Measurements from ENCODE around the gene IQGAP2.

The IQGAP2 gene

GRCh38 chr5:76682387-76682786 lies 279.3 kb downstream of the IQGAP2 start:
- Histone ChIP-seq H3K23ac (ENCODE audit: low read length) (no peak overlapping the region), H2AK5ac (ENCODE audit: low read length) (no peak overlapping the region), H2BK12ac (ENCODE audit: low read length) (no peak overlapping the region), H3K79me1 (ENCODE audit: low read length) (no peaks in the 10 kb centered on the region), H2AFZ (ENCODE audit: insufficient read depth, low read length, poor library complexity) (no peak overlapping the region), H4K91ac (ENCODE audit: low read depth, low read length) (no peak overlapping the region), H3K27me3 (ENCODE audit: insufficient read depth, low read length) (no peaks in the 10 kb centered on the region), H4K12ac (ENCODE audit: low read depth, low read length) (no peak overlapping the region), H2BK120ac (ENCODE audit: insufficient read depth, low read length, poor library complexity) (no peak overlapping the region), H3K9ac (ENCODE audit: low read length) (no peak overlapping the region), H3K18ac (ENCODE audit: low read length) (no peak overlapping the region), H3K79me2 (ENCODE audit: control insufficient read depth, insufficient read depth, low read length, poor library complexity) (no peaks in the 10 kb centered on the region), H3K14ac (ENCODE audit: low read length) (no peak overlapping the region), H3K4ac (ENCODE audit: low read depth, low read length) (no peak overlapping the region), H3K27ac (ENCODE audit: low read depth, low read length) (no peak overlapping the region), H3K4me3 (ENCODE audit: low read depth, low read length) (no peak overlapping the region), H2BK5ac (ENCODE audit: low read depth, low read length, poor library complexity) (no peak overlapping the region), H3K4me2 (ENCODE audit: low read length) (no peak overlapping the region), H3K9me3 (ENCODE audit: insufficient read depth, low read depth, low read length) (no peaks in the 10 kb centered on the region), H3K36me3 (ENCODE audit: control insufficient read depth in 1 of 2, insufficient read depth in 2 of 2, low read length in 2 of 2) (no peaks in the 10 kb centered on the region), H3K4me1 (ENCODE audit: control insufficient read depth in 1 of 2, insufficient read depth in 2 of 2, low read length in 2 of 2) (no peaks in the 10 kb centered on the region), H4K8ac (ENCODE audit: low read depth, low read length) (no peak overlapping the region)
- WGBS (ENCODE audit: extremely low coverage, insufficient coverage, insufficient read length) = no CpG with 5 or more reads among the region's 2 CpGs
- no peak for DNase-seq

- H3K27me3 ChIP-seq (ENCODE audit: insufficient read depth, low read length) = no peaks in the 10 kb centered on the region
- H2BK120ac ChIP-seq (ENCODE audit: insufficient read depth, low read length, poor library complexity) = no peak overlapping the region
- H3K4me3 ChIP-seq (ENCODE audit: low read depth, low read length) = no peak overlapping the region
- no peak overlapping the region for H3K14ac ChIP-seq (ENCODE audit: low read length)
- DNase-seq = no peak
- no peak overlapping the region for H4K8ac ChIP-seq (ENCODE audit: low read depth, low read length)
- no peak overlapping the region for H3K18ac ChIP-seq (ENCODE audit: low read length)
- no peak overlapping the region for H2AK5ac ChIP-seq (ENCODE audit: low read length)
- no peak overlapping the region for H2AFZ ChIP-seq (ENCODE audit: insufficient read depth, low read length, poor library complexity)
- no peaks in the 10 kb centered on the region for H3K36me3 ChIP-seq (ENCODE audit: control insufficient read depth in 1 of 2, insufficient read depth in 2 of 2, low read length in 2 of 2)
- H4K91ac ChIP-seq (ENCODE audit: low read depth, low read length) = no peak overlapping the region
- H2BK12ac ChIP-seq (ENCODE audit: low read length) = no peak overlapping the region
- H3K9ac ChIP-seq (ENCODE audit: low read length) = no peak overlapping the region
- H3K4ac ChIP-seq (ENCODE audit: low read depth, low read length) = no peak overlapping the region
- no peak overlapping the region for H2BK5ac ChIP-seq (ENCODE audit: low read depth, low read length, poor library complexity)
- no peaks in the 10 kb centered on the region for H3K79me2 ChIP-seq (ENCODE audit: control insufficient read depth, insufficient read depth, low read length, poor library complexity)
- H3K4me1 ChIP-seq (ENCODE audit: control insufficient read depth in 1 of 2, insufficient read depth in 2 of 2, low read length in 2 of 2) = no peaks in the 10 kb centered on the region
- no peaks in the 10 kb centered on the region for H3K9me3 ChIP-seq (ENCODE audit: insufficient read depth, low read depth, low read length)
- no peak overlapping the region for H3K23ac ChIP-seq (ENCODE audit: low read length)
- no peak overlapping the region for H4K12ac ChIP-seq (ENCODE audit: low read depth, low read length)
- no peaks in the 10 kb centered on the region for H3K79me1 ChIP-seq (ENCODE audit: low read length)
- H3K27ac ChIP-seq (ENCODE audit: low read depth, low read length) = no peak overlapping the region
- WGBS (ENCODE audit: extremely low coverage, insufficient coverage, insufficient read length) = no CpG with 5 or more reads among the region's 9 CpGs
- H3K4me2 ChIP-seq (ENCODE audit: low read length) = no peak overlapping the region
Observed at GRCh38 chr5:76683816-76684731, 281.0 kb downstream of the IQGAP2 start.

GRCh38 chr5:76684756-76685519 lies 281.9 kb downstream of the IQGAP2 start:
- Histone ChIP-seq H3K4me3 (ENCODE audit: low read depth, low read length) (no peak overlapping the region), H2AFZ (ENCODE audit: insufficient read depth, low read length, poor library complexity) (no peak overlapping the region), H2BK120ac (ENCODE audit: insufficient read depth, low read length, poor library complexity) (no peak overlapping the region), H4K91ac (ENCODE audit: low read depth, low read length) (no peak overlapping the region), H3K79me2 (ENCODE audit: control insufficient read depth, insufficient read depth, low read length, poor library complexity) (no peaks in the 10 kb centered on the region), H3K4me2 (ENCODE audit: low read length) (no peak overlapping the region), H3K27me3 (ENCODE audit: insufficient read depth, low read length) (no peaks in the 10 kb centered on the region), H3K36me3 (ENCODE audit: control insufficient read depth in 1 of 2, insufficient read depth in 2 of 2, low read length in 2 of 2) (no peaks in the 10 kb centered on the region), H3K9me3 (ENCODE audit: insufficient read depth, low read depth, low read length) (no peaks in the 10 kb centered on the region), H2AK5ac (ENCODE audit: low read length) (no peak overlapping the region), H3K18ac (ENCODE audit: low read length) (no peak overlapping the region), H3K4ac (ENCODE audit: low read depth, low read length) (no peak overlapping the region), H2BK5ac (ENCODE audit: low read depth, low read length, poor library complexity) (no peak overlapping the region), H3K4me1 (ENCODE audit: control insufficient read depth in 1 of 2, insufficient read depth in 2 of 2, low read length in 2 of 2) (peaks cover under 1 to 3% of the 10 kb centered on the region in 2 experiments), H3K79me1 (ENCODE audit: low read length) (peaks cover 3% of the 10 kb centered on the region), H3K27ac (ENCODE audit: low read depth, low read length) (no peak overlapping the region), H4K12ac (ENCODE audit: low read depth, low read length) (no peak overlapping the region), H3K14ac (ENCODE audit: low read length) (no peak overlapping the region), H3K23ac (ENCODE audit: low read length) (no peak overlapping the region), H3K9ac (ENCODE audit: low read length) (no peak overlapping the region), H2BK12ac (ENCODE audit: low read length) (no peak overlapping the region), H4K8ac (ENCODE audit: low read depth, low read length) (no peak overlapping the region)
- no peak for DNase-seq
- WGBS (ENCODE audit: extremely low coverage, insufficient coverage, insufficient read length) = no CpG with 5 or more reads among the region's 5 CpGs

- Histone ChIP-seq H3K23ac (ENCODE audit: low read length) (no peak overlapping the region), H3K4ac (ENCODE audit: low read depth, low read length) (no peak overlapping the region), H4K12ac (ENCODE audit: low read depth, low read length) (no peak overlapping the region), H3K27ac (ENCODE audit: low read depth, low read length) (no peak overlapping the region), H3K4me2 (ENCODE audit: low read length) (no peak overlapping the region), H3K18ac (ENCODE audit: low read length) (no peak overlapping the region), H2BK120ac (ENCODE audit: insufficient read depth, low read length, poor library complexity) (no peak overlapping the region), H3K4me3 (ENCODE audit: low read depth, low read length) (no peak overlapping the region), H2BK5ac (ENCODE audit: low read depth, low read length, poor library complexity) (no peak overlapping the region), H3K36me3 (ENCODE audit: control insufficient read depth in 1 of 2, insufficient read depth in 2 of 2, low read length in 2 of 2) (no peaks in the 10 kb centered on the region), H4K8ac (ENCODE audit: low read depth, low read length) (no peak overlapping the region), H2AK5ac (ENCODE audit: low read length) (no peak overlapping the region), H3K27me3 (ENCODE audit: insufficient read depth, low read length) (no peaks in the 10 kb centered on the region), H2AFZ (ENCODE audit: insufficient read depth, low read length, poor library complexity) (no peak overlapping the region), H3K9ac (ENCODE audit: low read length) (no peak overlapping the region), H2BK12ac (ENCODE audit: low read length) (no peak overlapping the region), H3K14ac (ENCODE audit: low read length) (no peak overlapping the region), H3K79me1 (ENCODE audit: low read length) (peaks cover 3% of the 10 kb centered on the region), H3K79me2 (ENCODE audit: control insufficient read depth, insufficient read depth, low read length, poor library complexity) (no peaks in the 10 kb centered on the region), H3K9me3 (ENCODE audit: insufficient read depth, low read depth, low read length) (no peaks in the 10 kb centered on the region), H4K91ac (ENCODE audit: low read depth, low read length) (no peak overlapping the region), H3K4me1 (ENCODE audit: control insufficient read depth in 1 of 2, insufficient read depth in 2 of 2, low read length in 2 of 2) (peaks cover 4 to 9% of the 10 kb centered on the region in 2 experiments)
- no CpG with 5 or more reads among the region's 3 CpGs for WGBS (ENCODE audit: extremely low coverage, insufficient coverage, insufficient read length)
- no peak for DNase-seq
Observed at GRCh38 chr5:76685704-76686103, 282.6 kb downstream of the IQGAP2 start.

Measured in trophoblast cell (in vitro differentiated cells and primary cell).